GM12878 (cell line): ENCODE measurements around the gene OVCA2. TPM values are rescaled to one million over a fixed set of nuclear protein-coding genes. Genes with fewer than 3 reads are reported as not detected.

Experiments
- ATAC-seq: fragments of 200-7000 bp; cut with Tn5 transposase; 3 replicates; pipeline ENCODE4 v1.9.1; 2020; ENCODE audit warnings: mild to moderate bottlenecking, moderate library complexity
- BruUV-seq: library from RNA; stranded (reverse); fragments of 400-500 nt; replicated peaks from 2 replicates; lab custom pipeline; 2021; lab: Mats Ljungman, UMichigan
- CTCF ChIA-PET: fragments of 300-600 bp; sonication (Branson Sonifier 250); formaldehyde crosslinking; extraction: SDS; loops from one replicate; lab custom pipeline; 2021; ENCODE audit warnings: inconsistent platforms; lab: Yijun Ruan, JAX
- POLR2A ChIA-PET: fragments of 350-600 bp; formaldehyde crosslinking; extraction: SDS; loops from one replicate; lab custom pipeline; 2021; ENCODE audit warnings: inconsistent platforms; lab: Charles Lee
- RAD21 ChIA-PET: fragments of 300-600 bp; sonication (Branson Sonifier 250); formaldehyde crosslinking; loops from one replicate; lab custom pipeline; 2023; ENCODE audit warnings: antibody characterized with exemption; ENCODE audit not compliant: unreplicated experiment; lab: Charles Lee
- SMC1A ChIA-PET: fragments of 300-600 bp; sonication (Branson Sonifier 250); formaldehyde crosslinking; loops from one replicate; lab custom pipeline; 2023; ENCODE audit not compliant: unreplicated experiment, uncharacterized antibody; lab: Charles Lee
- DNase-seq: peaks from one replicate; pipeline ENCODE4 v3.0.0-alpha.2; 2011; ENCODE audit warnings: low read depth, low spot score
- FAIRE-seq: peaks from 3 replicates; lab custom pipeline; 2011; peaks lifted over from hg19 to GRCh38; lab: Jason Lieb, UNC
- H2AFZ ChIP-seq: 2 replicates; pipeline ENCODE4 v1.6.0; 2011; ENCODE audit warnings: low read depth, low read length, control low read depth; ENCODE audit not compliant: control insufficient read depth
- H3K27ac ChIP-seq: 2 replicates; pipeline ENCODE4 v1.5.1; 2011; ENCODE audit warnings: control low read depth; ENCODE audit not compliant: control insufficient read depth, insufficient read depth
- H3K27me3 ChIP-seq, 2 experiments: replicated peaks in 1 of 2; 2 replicates each; pipeline versions ENCODE4 v1.6.0 to v1.6.1; 2011; ENCODE audit warnings: low read length in 1 of 2; ENCODE audit not compliant: control insufficient read depth in 2 of 2, insufficient read depth in 2 of 2
- H3K36me3 ChIP-seq, 2 experiments: 2 replicates each; pipeline ENCODE4 v1.5.1; 2011; ENCODE audit warnings: low read length in 1 of 2; ENCODE audit not compliant: control insufficient read depth in 2 of 2, insufficient read depth in 2 of 2
- H3K4me1 ChIP-seq: 2 replicates; pipeline ENCODE4 v1.6.1; 2011; ENCODE audit warnings: mild to moderate bottlenecking, low read length, moderate library complexity, mixed read lengths; ENCODE audit not compliant: control insufficient read depth, insufficient read depth
- H3K4me2 ChIP-seq: 2 replicates; pipeline ENCODE4 v1.6.0; 2011; ENCODE audit warnings: control low read depth; ENCODE audit not compliant: control insufficient read depth, insufficient read depth
- H3K4me3 ChIP-seq: fragments of 200-600 bp; sonication (generic); 2 replicates; pipeline ENCODE4 v1.5.1; 2016
- H3K79me2 ChIP-seq: 2 replicates; pipeline ENCODE4 v1.6.0; 2011; ENCODE audit warnings: low read length; ENCODE audit not compliant: control insufficient read depth, insufficient read depth
- H3K9ac ChIP-seq: 2 replicates; pipeline ENCODE4 v1.8.0; 2011; ENCODE audit warnings: low read length, control low read depth, mixed read lengths; ENCODE audit not compliant: control insufficient read depth, insufficient read depth
- H3K9me3 ChIP-seq: replicated peaks from 3 replicates; pipeline ENCODE4 v1.5.1; 2011; ENCODE audit warnings: mild to moderate bottlenecking, low read length; ENCODE audit not compliant: control insufficient read depth, insufficient read depth
- H4K20me1 ChIP-seq: 2 replicates; pipeline ENCODE4 v1.6.0; 2011; ENCODE audit not compliant: control insufficient read depth, insufficient read depth
- EED ChIP-seq: sonication (generic); IDR thresholded peaks from 2 replicates; pipeline ENCODE4 v1.6.1; 2016; ENCODE audit warnings: antibody characterized with exemption, low read depth
- MLLT1 ChIP-seq: fragments of 450-650 bp; IDR thresholded peaks from 2 replicates; pipeline ENCODE4 v1.6.1; 2016; ENCODE audit warnings: mild to moderate bottlenecking
- MYC ChIP-seq: IDR thresholded peaks from 2 replicates; pipeline ENCODE4 v1.6.1; 2011; ENCODE audit warnings: mild to moderate bottlenecking, low read length, moderate library complexity, inconsistent platforms; ENCODE audit not compliant: insufficient read depth, insufficient replicate concordance, insufficient read length, severe bottlenecking
- PRDM15 ChIP-seq: fragments of 450-650 bp; formaldehyde crosslinking; IDR thresholded peaks from 2 replicates; pipeline ENCODE4 v1.4.0; 2020; ENCODE audit warnings: mild to moderate bottlenecking, moderate library complexity
- RFX5 ChIP-seq: IDR thresholded peaks from 2 replicates; pipeline ENCODE4 v1.6.1; 2011; ENCODE audit warnings: low read depth, low read length, improper control_type of control experiment
- SKIL ChIP-seq: fragments of 450-650 bp; IDR thresholded peaks from 2 replicates; pipeline ENCODE4 v1.6.1; 2017; ENCODE audit warnings: mild to moderate bottlenecking, low read depth, inconsistent platforms; ENCODE audit not compliant: poor library complexity, severe bottlenecking
- SMAD1 ChIP-seq: fragments of 450-650 bp; IDR thresholded peaks from 2 replicates; pipeline ENCODE4 v1.6.1; 2018; ENCODE audit warnings: mild to moderate bottlenecking, low read depth; ENCODE audit not compliant: partially characterized antibody
- WRNIP1 ChIP-seq: IDR thresholded peaks from 2 replicates; pipeline ENCODE4 v1.6.1; 2011; ENCODE audit warnings: low read depth, low read length, improper control_type of control experiment, borderline replicate concordance
- YY1 ChIP-seq: IDR thresholded peaks from 2 replicates; pipeline ENCODE4 v1.6.1; 2011; ENCODE audit warnings: low read depth, mild to moderate bottlenecking, low read length
- ZNF217 ChIP-seq: fragments of 450-650 bp; IDR thresholded peaks from 2 replicates; pipeline ENCODE4 v1.6.1; 2017; ENCODE audit warnings: antibody characterized with exemption, mild to moderate bottlenecking
- WGBS: methylation state at CpG from one replicate; pipeline ENCODE4 v1.1.6; 2016; ENCODE audit warnings: low lambda C conversion rate; ENCODE audit not compliant: insufficient replicate concordance, insufficient coverage; ENCODE audit errors: missing lambda C conversion rate; 5-methylcytosine and 5-hydroxymethylcytosine counted together
- in situ Hi-C: fragments of 300-500 bp; cut with MboI; formaldehyde crosslinking; loops from 9 replicates; pipeline ENCODE4 v1.14.3; 2018; ENCODE audit warnings: mixed read lengths
- intact Hi-C: fragments of 100-400 bp; cut with micrococcal nuclease; formaldehyde crosslinking; loops from one replicate; pipeline ENCODE4 v1.14.2; 2022; ENCODE audit not compliant: unreplicated experiment
- polyA plus RNA-seq, 11 experiments: library from polyadenylated mRNA; depleted of rRNA in 4 of 11; unstranded in 6 of 11; stranded (reverse) in 5 of 11; fragments of >200 nt; fragmentation: Nextera tagmentation in 4 of 11; fragmentation: Illumina TruSeq in 1 of 11; extraction: Ambion mirVana in 4 of 11; extraction: Trizol in 1 of 11; gene quantifications; 1 replicate in 1 of 11; 2 replicates in 10 of 11; pipeline versions ENCODE4 v1.2.1 to v1.2.3, GENCODE V29; 2011 to 2016; ENCODE audit warnings: inconsistent platforms in 2 of 11, missing spikeins in 2 of 11, low read depth in 1 of 11
- total RNA-seq, 4 experiments: library from RNA; depleted of rRNA in 3 of 4; stranded (reverse); fragments of >200 nt in 3 of 4; fragmentation: Illumina TruSeq in 1 of 4; extraction: Trizol in 1 of 4; gene quantifications; 2 replicates each; pipeline versions ENCODE4 v1.2.1 to v1.2.3, GENCODE V29; 2013 to 2021

OVCA2 gene
- total and polyA plus RNA-seq, 10 of the 15 experiments (the other 5 are each of a cell fraction or from before 2014, with no cell fraction given) = 6.1 to 75.3 (median 40.7) TPM

GRCh38 chr17:2018716-2019510 is 22.9 kb upstream of the OVCA2 start (continued):
- TF ChIP-seq SKIL = no peak

GRCh38 chr17:2019723-2020122 is 22.1 kb upstream of the OVCA2 start:
- no peak for DNase-seq
- Histone ChIP-seq H3K9ac (no peak overlapping the region), H3K4me3 (no peak overlapping the region), H3K36me3 (no peaks in the 10 kb centered on the region), H3K27me3 (peaks cover 16 to 18% of the 10 kb centered on the region in 2 experiments), H3K9me3 (no peaks in the 10 kb centered on the region), H4K20me1 (no peaks in the 10 kb centered on the region), H3K27ac (no peak overlapping the region), H3K4me1 (peaks cover 14% of the 10 kb centered on the region), H3K4me2 (no peak overlapping the region), H2AFZ (no peak overlapping the region), H3K79me2 (no peaks in the 10 kb centered on the region)
- FAIRE-seq = no peak
- in situ Hi-C loops (loop anchor here (25.0 kb wide), 1 partner anchor 107 kb away; no protein-coding TSS in a partner anchor), intact Hi-C loops (no loop called here)
- ChIA-PET RAD21 (interaction anchor here (1.2 kb wide), 1 partner anchor 18 kb away, joined by 3 read pairs; no protein-coding TSS in a partner anchor), CTCF (interaction anchor here (0.6 to 1.2 kb wide), 2 partner anchors 38 to 352 kb away, joined by 3 read pairs; no protein-coding TSS in a partner anchor), POLR2A (no interaction called here), SMC1A (no interaction called here)
- BruUV-seq = no TSS peak
- TF ChIP-seq ZNF217 (no peak), MLLT1 (no peak), SMAD1 (no peak), YY1 (no peak), WRNIP1 (no peak), PRDM15 (no peak), EED (no peak), MYC (no peak), RFX5 (no peak)
- 39% methylated on average over 8 of the region's 8 CpGs for WGBS
- no peak for ATAC-seq
